Dedifferentiated amniotic fluid mesenchymal stem cell (primary cell): ENCODE data around the gene CASP3.

ENCODE experiments used
- DNase-seq: peaks from one replicate; pipeline ENCODE4 v3.0.0-alpha.2; 2016; ENCODE audit errors: extremely low spot score

CASP3 gene

DNA sequence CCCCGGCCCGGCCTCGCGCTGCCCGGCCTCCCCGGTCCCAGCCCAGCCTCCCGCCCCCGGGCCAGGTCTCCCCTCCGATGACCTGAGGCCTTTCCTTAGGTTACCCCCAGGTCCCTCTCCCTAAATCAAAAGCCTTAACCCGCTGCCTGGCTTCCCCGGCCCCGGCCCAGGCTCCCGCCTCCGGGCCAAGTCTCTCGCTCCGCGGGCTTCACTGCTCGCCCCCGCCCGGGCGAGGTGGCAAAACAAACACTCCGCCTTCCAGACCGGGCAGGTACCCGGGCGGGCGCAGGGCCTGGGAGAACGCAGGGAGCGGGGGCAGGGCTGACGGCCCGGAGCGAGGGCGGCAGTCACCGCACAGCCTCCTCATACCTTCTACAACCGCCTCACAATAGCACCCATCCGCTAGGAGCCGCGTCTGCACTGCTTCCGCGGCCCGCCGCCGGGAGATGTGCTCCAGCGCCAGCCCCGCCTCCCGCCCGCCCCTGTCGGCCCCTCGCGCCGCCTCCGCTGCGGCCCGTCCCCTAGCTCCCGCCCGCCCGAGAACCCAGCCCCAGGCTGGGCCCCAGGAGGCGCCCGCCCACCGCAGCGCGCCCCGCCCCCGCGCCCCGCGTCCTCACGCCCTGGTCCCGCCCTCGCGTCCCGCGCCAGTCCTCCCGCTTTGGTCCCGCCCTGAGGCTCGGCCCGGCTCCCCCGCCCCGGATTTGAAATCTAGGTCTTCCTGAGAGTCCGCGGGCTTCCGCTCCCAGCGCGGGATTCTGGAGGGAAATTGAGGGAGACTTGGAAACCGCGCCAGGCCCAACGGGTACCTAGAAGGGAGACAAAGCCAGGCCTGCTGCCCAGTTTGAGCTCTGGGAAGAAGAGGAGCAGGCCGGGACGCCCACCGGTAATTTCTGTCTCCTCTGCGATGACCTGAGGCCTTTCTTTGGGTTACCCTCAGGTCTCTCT lies at the start of gene CASP3, which contains the start of gene PRIMPOL:
Gene CASP3, minus strand, starts transcription at position 422 of the 945 bp plus-strand sequence. CDS start 10,994 bp downstream, outside the sequence.
Gene PRIMPOL, plus strand, starts transcription at position 713 of the 945 bp plus-strand sequence. CDS start 7,403 bp downstream, outside the sequence.
- peak; percentile 92 for DNase-seq

DNA sequence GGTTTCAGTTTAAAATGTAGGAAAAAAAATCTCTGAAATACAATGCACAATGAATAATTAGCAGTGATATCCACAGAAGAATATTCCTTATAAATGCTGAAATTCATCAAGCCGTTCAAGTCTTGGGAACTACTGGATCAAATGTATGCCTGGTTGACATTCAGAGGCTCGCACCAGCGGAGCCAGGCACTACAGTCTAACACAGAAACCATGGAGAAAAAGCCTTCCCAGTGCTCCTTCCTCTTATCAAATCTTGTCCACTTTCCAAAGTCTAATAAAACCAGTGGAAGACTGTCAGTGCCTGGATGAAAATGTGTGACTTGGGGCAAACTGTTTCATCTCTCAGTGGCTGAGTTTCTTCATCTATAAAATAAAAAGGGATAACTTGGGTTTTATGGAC lies 48.7 kb upstream of the CASP3 start:
- no peak for DNase-seq

DNA sequence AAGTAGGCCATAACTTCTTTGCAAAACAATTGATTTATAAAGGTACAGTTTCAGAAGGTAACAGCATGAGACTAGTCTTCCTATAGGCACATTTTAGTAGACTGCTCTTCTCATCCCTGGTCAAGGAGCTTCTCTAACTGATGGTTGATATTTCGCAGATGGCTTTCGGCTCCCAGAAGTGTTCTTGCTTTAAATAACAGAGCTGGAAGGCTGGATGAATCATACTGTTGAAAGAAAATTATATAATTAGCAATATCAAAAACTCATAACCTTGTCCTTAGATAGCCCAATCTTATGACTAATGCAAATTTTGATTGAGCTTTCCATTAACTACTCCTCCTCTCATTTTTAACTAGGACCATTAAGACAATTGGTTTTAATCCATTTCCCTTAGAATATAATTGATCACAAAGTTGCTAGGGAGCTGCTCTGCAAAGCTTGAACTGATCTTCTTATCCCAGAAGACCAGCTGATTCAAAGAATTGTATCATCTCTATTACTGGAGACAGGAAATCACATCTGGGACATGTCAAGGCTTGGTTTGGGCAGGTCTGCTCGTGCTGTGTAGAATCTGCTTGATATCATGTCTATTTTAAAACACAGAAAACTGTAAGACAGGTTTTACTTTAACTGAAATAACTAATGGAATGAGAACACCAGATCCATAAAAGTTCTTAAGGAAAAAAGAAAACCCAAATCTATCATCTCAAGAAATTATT lies 46.1 kb upstream of the CASP3 start:
- DNase-seq = no peak

DNA sequence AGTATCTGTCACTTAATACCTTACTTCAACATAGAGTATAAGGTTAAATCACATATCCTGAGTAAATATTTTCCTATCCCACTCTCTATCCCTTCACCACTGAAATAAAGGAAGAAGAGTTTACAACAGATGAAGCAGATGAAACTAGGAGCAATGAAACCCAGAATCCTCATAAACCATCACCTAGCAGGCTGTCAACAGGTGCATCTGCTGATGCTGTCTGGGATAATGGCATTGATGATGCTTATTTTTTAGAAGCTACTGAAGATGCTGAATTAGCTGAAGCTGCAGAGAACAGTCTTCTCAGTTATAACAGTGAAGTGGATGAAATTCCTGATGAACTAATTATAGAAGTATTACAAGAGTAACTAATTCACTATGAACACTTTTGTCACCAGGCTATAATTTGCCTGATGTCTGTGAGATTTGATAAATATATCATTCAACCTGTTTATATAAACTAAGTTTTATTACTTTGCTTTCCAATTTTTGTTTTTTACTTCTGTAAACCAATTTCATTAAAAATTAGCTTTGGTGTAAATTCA lies 45.2 kb upstream of the CASP3 start:
- DNase-seq = no peak

DNA sequence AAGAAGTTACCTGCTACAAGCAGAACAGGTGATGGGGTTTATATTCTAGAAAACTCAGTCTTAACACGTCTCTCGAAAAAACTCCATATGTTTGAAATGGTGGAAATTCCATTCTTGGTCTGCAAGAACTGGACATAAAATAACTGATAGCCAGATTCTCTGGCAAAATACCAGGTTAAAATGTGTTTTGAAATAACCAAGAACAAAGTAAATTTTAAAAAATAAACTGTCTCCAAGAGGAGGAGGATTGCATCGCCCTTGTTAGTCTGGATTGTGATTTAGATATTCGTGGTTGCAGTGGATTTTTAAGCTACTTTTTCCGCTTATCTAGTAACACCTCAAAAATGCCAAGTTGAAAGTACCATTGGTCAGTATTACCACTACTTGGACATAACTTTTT lies 43.8 kb upstream of the CASP3 start:
- DNase-seq = no peak

DNA sequence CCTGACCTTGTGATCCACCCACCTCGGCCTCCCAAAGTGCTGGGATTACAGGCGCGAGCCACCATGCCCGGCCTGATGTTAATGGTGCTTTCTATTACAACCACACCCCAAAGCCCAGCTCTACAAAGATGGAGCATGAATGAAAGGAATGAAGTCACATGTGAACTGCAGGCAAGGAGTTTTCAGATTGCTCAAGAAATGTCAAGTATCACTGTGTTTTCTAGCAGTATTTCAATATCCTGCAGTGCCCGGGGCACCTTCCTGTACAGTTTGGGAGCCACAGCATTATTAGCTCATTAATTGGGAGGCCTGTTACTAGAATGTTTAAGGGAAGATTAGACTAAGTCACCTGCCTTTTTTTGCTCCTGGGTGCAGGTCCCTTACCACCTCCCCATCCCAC lies 40.4 kb upstream of the CASP3 start:
- no peak for DNase-seq

DNA sequence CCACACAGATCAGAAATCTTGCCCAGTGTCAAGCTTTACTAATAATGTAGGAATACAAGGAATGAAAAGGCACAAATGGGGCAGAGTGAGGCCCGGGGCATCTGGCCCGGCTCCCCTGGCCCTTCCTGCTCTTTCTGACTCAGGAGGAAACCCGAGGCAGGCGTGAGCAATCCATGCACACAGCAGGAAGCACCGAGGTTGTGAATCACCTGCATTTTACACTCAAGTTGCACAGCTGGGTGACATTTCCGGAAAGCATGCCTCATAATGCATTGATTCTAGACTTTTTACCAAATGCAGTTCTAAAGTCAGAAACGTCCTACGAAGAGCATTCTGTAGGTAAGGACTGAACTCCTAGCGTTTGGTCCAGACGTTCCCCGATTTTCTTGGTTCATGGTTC lies 39.2 kb upstream of the CASP3 start:
- peak; percentile 46 for DNase-seq

DNA sequence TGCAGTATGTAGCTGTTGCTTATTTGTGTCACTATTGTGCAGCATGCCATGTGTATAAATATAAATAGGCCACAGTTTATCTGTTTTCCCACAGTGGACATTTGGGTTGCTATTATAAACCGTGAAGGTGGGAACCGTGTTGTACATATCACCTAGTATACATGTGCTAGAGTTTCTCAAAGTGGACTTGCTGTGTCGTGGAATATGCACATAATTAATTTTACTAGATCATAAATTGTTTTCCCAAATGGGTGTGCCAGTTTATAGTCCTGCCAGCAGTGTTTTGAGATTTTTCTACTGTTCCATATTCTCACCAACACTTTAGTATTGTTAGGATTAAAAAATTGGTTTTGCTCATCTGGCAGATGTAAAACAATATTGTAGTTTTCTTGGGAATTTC lies 38.8 kb upstream of the CASP3 start:
- no peak for DNase-seq

DNA sequence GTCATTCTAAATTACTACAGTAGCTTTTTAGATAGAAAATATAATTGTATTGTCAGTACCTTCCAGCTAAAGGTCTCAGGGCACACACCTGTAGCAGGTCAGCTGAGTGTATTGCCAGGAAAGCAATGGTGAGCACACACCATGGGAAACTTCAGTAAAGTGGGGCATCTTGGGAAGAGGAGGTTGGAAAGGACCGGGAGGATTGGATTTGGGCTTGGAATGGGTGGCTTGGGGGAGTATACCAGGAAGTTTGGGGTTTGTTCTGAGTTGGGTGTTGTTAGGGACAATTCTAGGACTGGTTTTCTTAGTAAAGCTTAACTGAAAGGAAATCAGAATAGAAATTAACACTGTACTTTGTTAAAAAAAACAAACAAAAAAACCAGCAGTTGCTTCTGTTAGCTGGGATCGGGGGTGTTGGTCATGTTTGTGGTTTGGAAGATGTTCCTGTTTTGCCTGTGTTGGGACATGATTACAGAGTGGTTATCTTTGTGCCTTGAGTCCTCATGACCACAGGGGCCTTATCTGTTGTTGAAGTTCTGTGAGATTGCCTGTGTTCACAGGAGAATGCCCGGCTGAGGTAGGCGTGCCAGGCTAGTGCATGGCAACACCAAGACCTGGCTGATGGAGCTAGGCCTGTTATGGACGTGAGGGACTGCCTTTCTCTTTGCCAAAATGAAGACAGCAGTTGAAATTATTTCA lies 35.4 kb upstream of the CASP3 start:
- no peak for DNase-seq

DNA sequence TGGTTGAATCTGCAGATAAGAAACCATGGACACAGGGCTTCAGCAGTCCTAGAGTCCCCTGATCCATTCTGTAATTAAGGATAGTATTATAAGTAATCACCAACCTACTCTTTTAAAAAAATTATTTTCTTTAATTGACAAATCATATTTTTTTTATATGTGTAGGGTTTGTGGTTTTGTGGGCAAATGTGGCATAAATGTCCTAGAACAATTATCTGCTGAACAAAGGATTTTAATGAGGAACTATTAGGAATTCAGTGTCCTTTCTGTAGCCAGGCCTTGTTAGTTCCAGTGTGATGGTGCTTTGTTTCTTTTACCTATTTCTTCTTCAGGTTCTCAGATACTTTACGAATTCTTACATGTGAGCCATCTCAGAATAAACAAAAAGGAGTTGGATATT lies 32.7 kb upstream of the CASP3 start:
- DNase-seq = no peak

DNA sequence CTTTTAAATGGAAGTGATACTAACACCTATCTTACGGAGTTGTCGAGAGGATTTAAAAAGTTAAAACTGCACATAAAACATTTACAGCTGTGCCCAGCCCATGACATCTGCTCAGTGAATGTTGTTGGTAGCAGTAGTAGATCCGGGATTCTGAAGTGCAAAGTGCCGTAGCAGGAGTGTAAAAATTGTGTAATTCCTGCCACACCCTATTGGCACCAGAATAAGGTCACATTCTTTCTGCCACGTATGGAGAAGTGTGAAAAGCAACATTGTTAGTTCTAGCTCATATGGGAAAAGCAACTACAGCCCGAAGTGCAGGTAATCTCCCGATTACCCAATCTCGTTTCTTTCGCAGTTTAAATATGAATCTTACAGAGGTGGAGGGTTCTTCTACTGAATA lies 31.5 kb upstream of the CASP3 start:
- DNase-seq = no peak

DNA sequence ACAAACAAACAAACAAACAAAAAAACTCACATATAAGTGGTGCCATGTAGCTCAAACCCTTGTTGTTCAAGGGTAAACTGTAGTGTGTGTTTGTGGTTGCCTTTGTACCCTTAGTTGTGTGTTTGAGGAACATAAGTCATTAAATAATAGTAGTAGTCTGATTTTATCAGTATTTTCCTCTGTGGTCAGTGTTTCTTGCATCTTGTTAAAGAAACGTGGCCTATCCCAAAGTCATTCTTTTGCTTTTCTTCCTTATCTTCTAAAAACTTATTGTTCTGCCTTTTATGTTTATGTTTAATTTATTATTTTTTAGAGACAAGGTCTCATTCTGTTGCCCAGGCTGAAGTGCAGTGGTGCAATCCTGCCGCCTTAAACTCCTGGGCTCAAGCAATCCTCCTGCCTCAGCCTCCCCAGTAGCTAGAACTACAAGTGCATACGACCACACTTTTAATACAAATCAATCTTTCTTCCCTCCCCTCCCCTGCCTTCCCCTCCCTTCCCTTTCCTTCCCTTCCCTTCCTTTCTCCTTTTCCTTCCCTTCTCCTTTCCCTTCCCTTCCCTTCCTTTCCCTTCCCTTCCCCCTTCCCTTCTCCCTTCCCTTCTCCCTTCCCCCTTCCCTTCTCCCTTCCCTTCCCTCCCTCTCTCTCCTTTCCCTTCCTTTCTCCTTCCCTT lies 26.7 kb upstream of the CASP3 start:
- DNase-seq = no peak

DNA sequence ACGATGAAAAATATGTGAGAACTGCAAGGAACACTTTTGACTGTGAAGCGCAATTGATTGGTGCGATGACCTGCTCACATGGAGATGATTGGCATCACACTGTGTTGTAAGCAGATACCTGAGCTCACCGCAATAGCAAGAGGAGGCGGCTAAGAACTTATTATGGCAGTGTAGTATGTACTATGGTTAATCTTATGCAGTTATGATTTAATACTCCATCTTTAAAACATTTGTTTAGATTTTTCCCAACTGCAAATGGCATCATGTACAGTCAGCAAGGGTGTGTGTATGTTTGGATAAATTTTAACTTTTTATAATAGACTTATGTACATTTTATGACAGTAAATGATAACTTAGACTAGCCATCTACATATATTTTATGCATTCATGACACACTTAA lies 25.8 kb upstream of the CASP3 start:
- no peak for DNase-seq

DNA sequence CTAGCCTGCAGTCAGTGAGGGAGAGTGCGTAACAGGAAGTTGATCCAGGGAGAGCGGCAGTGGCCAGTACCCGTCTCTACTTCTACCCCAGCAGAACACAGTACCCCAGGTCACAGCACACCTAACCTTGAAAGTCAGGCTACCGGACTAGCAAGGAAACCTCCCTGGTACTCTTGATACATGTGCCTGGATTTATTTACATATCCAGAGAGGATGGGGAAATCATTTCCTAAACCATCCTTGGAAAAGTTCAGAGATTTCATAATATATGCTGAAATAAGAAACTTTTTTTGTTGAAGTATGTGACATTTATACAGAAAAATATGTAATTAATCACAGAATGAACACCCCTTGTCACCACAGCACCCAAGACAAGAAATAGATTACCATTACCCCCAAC lies 24.8 kb upstream of the CASP3 start:
- DNase-seq = no peak

DNA sequence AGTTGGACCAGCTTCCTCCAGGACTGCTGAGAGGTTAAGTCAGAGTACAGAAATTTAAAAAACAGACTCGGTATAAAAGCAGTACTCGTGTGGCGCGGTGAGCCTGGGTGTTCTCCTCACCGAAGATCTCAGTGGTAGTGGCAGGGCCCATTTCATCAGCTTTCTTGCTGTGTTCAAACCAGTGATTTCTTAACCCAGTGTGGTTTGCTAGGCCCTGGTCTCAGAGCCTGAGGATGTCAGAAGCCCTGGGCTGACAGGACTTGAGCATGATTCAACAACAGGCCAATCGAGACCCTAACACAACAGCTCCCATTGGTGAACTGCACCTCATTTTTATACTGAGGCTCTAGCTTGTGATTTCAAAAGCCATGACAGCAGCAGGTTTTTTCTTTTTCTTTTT lies 23.5 kb upstream of the CASP3 start:
- DNase-seq = no peak

DNA sequence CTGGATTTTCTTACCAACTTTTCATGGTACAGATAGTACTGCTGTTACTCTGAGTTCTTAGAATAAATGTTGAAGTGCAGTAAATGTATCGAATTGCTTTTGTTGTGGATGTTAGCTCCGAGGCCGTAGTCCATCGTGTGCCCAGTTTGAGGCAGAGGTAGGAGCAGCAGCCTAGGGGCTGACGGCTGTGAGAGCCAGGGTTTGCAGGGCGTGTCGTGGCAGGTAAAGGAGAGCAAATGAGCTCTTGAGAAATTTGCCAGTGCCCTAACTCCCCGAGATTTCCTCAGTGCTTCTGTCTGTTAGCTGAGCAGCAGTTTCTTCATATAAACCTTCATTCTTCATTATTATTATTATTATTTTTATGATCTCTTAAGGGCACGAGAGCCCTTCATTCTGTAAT lies 21.9 kb upstream of the CASP3 start:
- DNase-seq = no peak

DNA sequence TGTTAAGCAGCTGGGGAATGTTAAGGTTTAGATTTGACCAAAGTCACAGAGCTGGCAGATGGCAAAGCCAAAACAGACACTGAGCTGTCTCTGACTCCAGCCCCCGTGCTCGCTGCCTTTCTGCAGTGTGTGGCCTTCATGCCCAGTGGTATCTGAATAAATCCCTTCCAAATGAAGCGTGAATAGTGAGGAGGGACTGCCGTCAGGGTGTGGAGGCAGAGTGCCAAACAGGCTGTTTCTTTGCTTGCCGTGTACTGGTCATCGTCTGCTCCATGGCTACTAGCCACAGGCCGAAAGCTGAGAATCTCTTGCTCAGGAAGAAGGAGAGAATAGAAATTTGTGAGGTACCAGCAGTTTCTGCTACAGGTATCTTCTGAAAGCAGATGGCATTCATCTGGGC lies 20.0 kb upstream of the CASP3 start:
- DNase-seq = no peak

DNA sequence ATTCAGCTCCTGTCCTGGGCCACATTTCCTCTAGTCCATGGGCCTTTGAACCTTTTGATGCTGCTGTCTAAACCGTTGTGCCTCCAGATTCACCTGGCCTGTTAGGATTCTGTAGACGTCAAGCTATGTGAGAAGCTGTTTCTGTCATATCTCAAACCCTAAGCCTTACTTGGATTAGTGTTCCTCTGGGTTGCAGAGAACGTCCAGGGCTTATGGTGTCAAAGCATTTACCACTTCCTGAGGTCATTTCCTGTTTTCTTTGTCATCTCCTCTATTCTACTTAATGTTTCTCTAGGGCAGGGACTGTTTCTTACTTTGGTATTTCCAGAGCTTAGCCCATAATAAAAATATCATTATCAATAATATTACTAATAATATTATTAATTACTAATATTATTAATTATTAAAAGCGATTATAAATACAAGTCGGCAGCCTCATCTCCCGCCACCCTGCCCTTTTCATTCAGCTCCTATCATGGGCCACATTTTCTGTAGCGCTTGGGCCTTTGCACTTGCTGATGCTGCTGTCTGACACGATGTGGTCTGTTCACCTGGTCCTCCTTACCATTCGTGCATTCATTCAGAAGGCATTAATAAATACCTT lies 19.4 kb upstream of the CASP3 start:
- DNase-seq = no peak

DNA sequence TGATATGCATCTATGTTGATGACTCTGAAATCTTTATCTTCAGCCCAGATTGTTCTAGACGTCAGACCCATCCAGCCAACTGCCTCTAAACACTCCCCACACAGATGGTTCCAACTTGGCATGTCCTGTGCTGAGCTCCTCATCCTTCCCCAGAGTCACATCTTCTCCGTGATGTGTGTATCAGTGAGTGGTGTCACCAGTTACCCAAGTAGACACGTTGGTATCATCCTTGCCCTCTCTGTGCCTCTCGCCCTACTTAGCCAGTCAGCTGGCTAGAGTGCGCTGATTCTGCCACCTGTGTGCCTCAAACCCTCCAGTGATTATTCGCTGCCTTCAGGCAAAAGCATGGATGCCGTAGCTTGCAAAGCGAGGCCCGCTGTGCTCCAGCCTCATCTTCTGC lies 18.8 kb upstream of the CASP3 start:
- no peak for DNase-seq

DNA sequence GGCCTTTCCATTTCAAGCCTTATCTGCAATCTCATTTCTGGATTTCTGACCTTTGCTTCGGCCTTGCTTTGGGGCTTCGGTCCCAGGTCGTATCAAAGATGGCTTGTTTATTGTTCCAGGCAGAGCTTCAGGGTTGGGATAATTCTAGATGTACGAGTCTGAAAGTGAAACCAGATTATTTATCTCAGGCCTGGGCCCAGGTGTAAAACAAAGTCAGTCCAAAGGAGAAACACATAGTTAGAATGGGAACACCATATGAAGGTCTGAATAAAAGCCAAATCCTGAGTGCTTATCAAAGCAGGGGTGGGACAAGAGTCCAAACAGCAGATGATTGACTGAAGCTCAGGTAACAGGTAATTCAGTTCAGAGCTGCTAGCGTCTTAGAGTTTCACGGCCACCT lies 17.4 kb upstream of the CASP3 start:
- DNase-seq = no peak
